OCI-LY3 (cell line): ENCODE data around the gene TMEM225.

Experiments
- EZH2phosphoT487 ChIP-seq: fragments of 200-600 bp; shearing (Covaris generic); IDR thresholded peaks from 2 replicates; pipeline ENCODE4 v1.6.1; 2018; ENCODE audit warnings: antibody characterized with exemption, mixed run types, low read depth
- TF ChIP-seq, protein P1 (sequence below): fragments of 200-600, 300-600 bp; sonication (generic); IDR thresholded peaks from 2 replicates; pipeline ENCODE4 v1.5.1; 2014; ENCODE audit warnings: antibody characterized with exemption, low read length, low read depth

GRCh38 chr11:123838659-123839058, 46.8 kb downstream of the TMEM225 start:
- TF ChIP-seq, protein P1, sequence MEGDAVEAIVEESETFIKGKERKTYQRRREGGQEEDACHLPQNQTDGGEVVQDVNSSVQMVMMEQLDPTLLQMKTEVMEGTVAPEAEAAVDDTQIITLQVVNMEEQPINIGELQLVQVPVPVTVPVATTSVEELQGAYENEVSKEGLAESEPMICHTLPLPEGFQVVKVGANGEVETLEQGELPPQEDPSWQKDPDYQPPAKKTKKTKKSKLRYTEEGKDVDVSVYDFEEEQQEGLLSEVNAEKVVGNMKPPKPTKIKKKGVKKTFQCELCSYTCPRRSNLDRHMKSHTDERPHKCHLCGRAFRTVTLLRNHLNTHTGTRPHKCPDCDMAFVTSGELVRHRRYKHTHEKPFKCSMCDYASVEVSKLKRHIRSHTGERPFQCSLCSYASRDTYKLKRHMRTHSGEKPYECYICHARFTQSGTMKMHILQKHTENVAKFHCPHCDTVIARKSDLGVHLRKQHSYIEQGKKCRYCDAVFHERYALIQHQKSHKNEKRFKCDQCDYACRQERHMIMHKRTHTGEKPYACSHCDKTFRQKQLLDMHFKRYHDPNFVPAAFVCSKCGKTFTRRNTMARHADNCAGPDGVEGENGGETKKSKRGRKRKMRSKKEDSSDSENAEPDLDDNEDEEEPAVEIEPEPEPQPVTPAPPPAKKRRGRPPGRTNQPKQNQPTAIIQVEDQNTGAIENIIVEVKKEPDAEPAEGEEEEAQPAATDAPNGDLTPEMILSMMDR = no peak
- no peak for TF ChIP-seq EZH2phosphoT487
